ENCODE data around the gene ANXA3. TPM values are rescaled to one million over a fixed set of nuclear protein-coding genes. Genes with fewer than 3 reads are reported as not detected.

Gene ANXA3
- total RNA-seq, 4 donors from 2014 or later = 13.5 to 34.3 (median 21.2) TPM

GRCh38 chr4:78532046-78532445 is 19.5 kb upstream of the ANXA3 start:
- TF ChIP-seq POLR2A (IDR thresholded peaks at IDR 0.05) = no peak
- TF ChIP-seq CTCF (IDR thresholded peaks at IDR 0.05) = no peak
- H3K4me3 ChIP-seq (ENCODE audit: low read depth, poor library complexity, severe bottlenecking) = no peak overlapping the region
- intact Hi-C loops (cut with DNase I; ENCODE audit: low total_unique reads) = no loop called here
- DNase-seq (ENCODE audit: low spot score in 2 of 2) = no peak
- WGBS, 2 donors = 78 to 82% methylated on average over 1 of the region's 1 CpG

GRCh38 chr4:78533854-78534253 is 17.7 kb upstream of the ANXA3 start:
- intact Hi-C loops (cut with DNase I; ENCODE audit: low total_unique reads) = no loop called here
- WGBS, 2 donors = 75 to 76% methylated on average over 5 of the region's 5 CpGs

GRCh38 chr4:78534286-78534955 is 17.1 kb upstream of the ANXA3 start:
- intact Hi-C loops (cut with DNase I; ENCODE audit: low total_unique reads) = no loop called here

More at GRCh38 chr4:78533854-78534253, 17.7 kb upstream of the ANXA3 start:
- TF ChIP-seq POLR2A (IDR thresholded peaks at IDR 0.05) = no peak
- TF ChIP-seq CTCF (IDR thresholded peaks at IDR 0.05) = no peak
- DNase-seq (ENCODE audit: low spot score in 2 of 2) = no peak
- no peak overlapping the region for H3K4me3 ChIP-seq (ENCODE audit: low read depth, poor library complexity, severe bottlenecking)

GRCh38 chr4:78542373-78542772 is 9.2 kb upstream of the ANXA3 start:
- DNase-seq (ENCODE audit: low spot score in 2 of 2) = no peak
- TF ChIP-seq CTCF (IDR thresholded peaks at IDR 0.05) (no peak), POLR2A (IDR thresholded peaks at IDR 0.05) (no peak)
- no peak overlapping the region for H3K4me3 ChIP-seq (ENCODE audit: low read depth, poor library complexity, severe bottlenecking)
- 80 to 86% methylated on average over 5 of the region's 5 CpGs for whole genome bisulfite sequencing, 2 donors
- intact Hi-C loops (cut with DNase I; ENCODE audit: low total_unique reads) = no loop called here

More at GRCh38 chr4:78534286-78534955, 17.1 kb upstream of the ANXA3 start:
- no peak for DNase-seq (ENCODE audit: low spot score in 2 of 2)
- no peak overlapping the region for H3K4me3 ChIP-seq (ENCODE audit: low read depth, poor library complexity, severe bottlenecking)
- TF ChIP-seq CTCF (IDR thresholded peaks at IDR 0.05) (no peak), POLR2A (IDR thresholded peaks at IDR 0.05) (no peak)
- 89 to 91% methylated on average over 4 of the region's 4 CpGs for WGBS, 2 donors

GRCh38 chr4:78543424-78544125 is 8.0 kb upstream of the ANXA3 start:
- TF ChIP-seq POLR2A (IDR thresholded peaks at IDR 0.05) = no peak
- TF ChIP-seq CTCF (IDR thresholded peaks at IDR 0.05) = no peak
- 84 to 89% methylated on average over 2 of the region's 2 CpGs for WGBS, 2 donors

More at GRCh38 chr4:78543424-78544125, 8.0 kb upstream of the ANXA3 start:
- DNase-seq (ENCODE audit: low spot score in 2 of 2) = no peak
- intact Hi-C loops (cut with DNase I; ENCODE audit: low total_unique reads) = no loop called here
- H3K4me3 ChIP-seq (ENCODE audit: low read depth, poor library complexity, severe bottlenecking) = no peak overlapping the region
